CD14-positive monocyte (primary cell): ENCODE measurements around the gene ATF7IP2. TPM values are rescaled to one million over a fixed set of nuclear protein-coding genes. Genes with fewer than 3 reads are reported as not detected.

Source experiments
- DNase-seq, 3 donors: peaks; one replicate each; pipeline ENCODE4 v3.0.0-alpha.2; 2011 to 2022
- H2AFZ ChIP-seq: 2 replicates; pipeline ENCODE4 v1.6.0; 2012; ENCODE audit warnings: mild to moderate bottlenecking, low read depth, low read length, inconsistent platforms; ENCODE audit not compliant: insufficient read depth, poor library complexity, severe bottlenecking
- H3K27ac ChIP-seq, 2 donors: 1 replicate in 1 of 2; 2 replicates in 1 of 2; pipeline ENCODE4 v1.5.1; 2012 to 2013; ENCODE audit warnings: low read length in 2 of 2, control low read depth in 1 of 2, inconsistent platforms in 1 of 2, low read depth in 1 of 2, mild to moderate bottlenecking in 1 of 2
- H3K27me3 ChIP-seq, 2 donors: one replicate each; pipeline versions ENCODE4 v1.6.0 to v1.6.1; 2011 to 2013; ENCODE audit warnings: low read length in 2 of 2; ENCODE audit not compliant: control insufficient read depth in 2 of 2, insufficient read depth in 2 of 2
- H3K36me3 ChIP-seq, 2 donors: replicated peaks in 1 of 2; 1 replicate in 1 of 2; 2 replicates in 1 of 2; pipeline versions ENCODE4 v1.5.1 to v1.6.1; 2012 to 2013; ENCODE audit warnings: low read length in 2 of 2, control low read depth in 1 of 2, inconsistent platforms in 1 of 2, mild to moderate bottlenecking in 1 of 2; ENCODE audit not compliant: insufficient read depth in 2 of 2, control insufficient read depth in 1 of 2
- H3K4me1 ChIP-seq, 2 donors: 1 replicate in 1 of 2; 2 replicates in 1 of 2; pipeline versions ENCODE4 v1.5.1 to v1.6.1; 2012 to 2013; ENCODE audit warnings: low read length in 2 of 2, control low read depth in 1 of 2, inconsistent platforms in 1 of 2, mild to moderate bottlenecking in 1 of 2, moderate library complexity in 1 of 2; ENCODE audit not compliant: insufficient read depth in 2 of 2, control insufficient read depth in 1 of 2
- H3K4me2 ChIP-seq: replicated peaks from 2 replicates; pipeline ENCODE3; 2012; ENCODE audit warnings: low read length, moderate library complexity, mild to moderate bottlenecking; ENCODE audit not compliant: poor library complexity, severe bottlenecking; ENCODE audit errors: extremely low read depth
- H3K4me3 ChIP-seq, 3 experiments: fragments of 200-600 bp in 1 of 3; sonication (generic) in 1 of 3; replicated peaks in 1 of 3; 1 replicate in 2 of 3; 2 replicates in 1 of 3; pipeline ENCODE4 v1.5.1; 2011 to 2013; ENCODE audit warnings: low read length in 3 of 3, mild to moderate bottlenecking in 3 of 3, control low read depth in 2 of 3, low read depth in 2 of 3, inconsistent platforms in 1 of 3, moderate library complexity in 1 of 3
- H3K79me2 ChIP-seq: 2 replicates; pipeline ENCODE4 v1.6.0; 2012; ENCODE audit warnings: mild to moderate bottlenecking, control low read depth, inconsistent platforms, low read length, moderate library complexity; ENCODE audit not compliant: insufficient read depth
- H3K9ac ChIP-seq: 2 replicates; pipeline ENCODE4 v1.6.0; 2017; ENCODE audit warnings: low read length, mild to moderate bottlenecking; ENCODE audit not compliant: insufficient read depth, poor library complexity, severe bottlenecking
- H3K9me3 ChIP-seq, 2 donors: replicated peaks in 1 of 2; 1 replicate in 1 of 2; 2 replicates in 1 of 2; pipeline versions ENCODE4 v1.5.1 to v1.6.1; 2012 to 2013; ENCODE audit warnings: low read length in 2 of 2, control low read depth in 1 of 2; ENCODE audit not compliant: control insufficient read depth in 1 of 2, insufficient read depth in 1 of 2
- H4K20me1 ChIP-seq: 2 replicates; pipeline ENCODE4 v1.6.0; 2012; ENCODE audit warnings: mild to moderate bottlenecking, low read length, control low read depth, moderate library complexity; ENCODE audit not compliant: insufficient read depth
- H3K27ac Mint-ChIP-seq, 7 donors: one replicate each; pipeline ENCODE4 v1.8.0; 2020; ENCODE audit warnings: mild to moderate bottlenecking in 7 of 7, mixed read lengths in 7 of 7, moderate library complexity in 6 of 7, inconsistent platforms in 2 of 7
- H3K27me3 Mint-ChIP-seq, 3 donors: one replicate each; pipeline ENCODE4 v1.8.0; 2021 to 2022; ENCODE audit warnings: low read depth in 3 of 3, mild to moderate bottlenecking in 3 of 3, mixed read lengths in 3 of 3, moderate library complexity in 3 of 3, inconsistent platforms in 1 of 3
- H3K36me3 Mint-ChIP-seq, 2 donors: one replicate each; pipeline ENCODE4 v1.8.0; 2020; ENCODE audit warnings: mixed read lengths in 2 of 2, inconsistent platforms in 1 of 2, mild to moderate bottlenecking in 1 of 2
- H3K4me1 Mint-ChIP-seq: one replicate; pipeline ENCODE4 v1.8.0; 2020; ENCODE audit warnings: mild to moderate bottlenecking, mixed read lengths
- H3K4me3 Mint-ChIP-seq, 2 donors: one replicate each; pipeline ENCODE4 v1.8.0; 2020; ENCODE audit warnings: mild to moderate bottlenecking in 2 of 2, mixed read lengths in 2 of 2, moderate library complexity in 1 of 2
- H3K9me3 Mint-ChIP-seq, 7 donors: one replicate each; pipeline ENCODE4 v1.8.0; 2020 to 2022; ENCODE audit warnings: mixed read lengths in 7 of 7, mild to moderate bottlenecking in 6 of 7, moderate library complexity in 6 of 7, inconsistent platforms in 2 of 7
- CTCF ChIP-seq: fragments of 200-600 bp; IDR thresholded peaks from one replicate; pipeline ENCODE4 v1.8.0; 2022; ENCODE audit warnings: antibody characterized with exemption, mild to moderate bottlenecking
- WGBS: methylation state at CpG from one replicate; pipeline ENCODE4 v1.1.5; 2013; ENCODE audit warnings: missing lambda C conversion rate; ENCODE audit not compliant: insufficient coverage; 5-methylcytosine and 5-hydroxymethylcytosine counted together
- intact Hi-C, 2 donors: fragments of 100-400 bp; cut with micrococcal nuclease; formaldehyde crosslinking; loops; one replicate each; pipeline versions ENCODE4 v1.15.0 to v1.15.1; 2023
- polyA plus RNA-seq, 3 donors: library from polyadenylated mRNA; depleted of rRNA in 1 of 3; unstranded in 2 of 3; stranded (reverse) in 1 of 3; fragments of 300-500 nt in 2 of 3; fragments of >200 nt in 1 of 3; fragmentation: Illumina TruSeq in 2 of 3; gene quantifications; 1 replicate in 2 of 3; 2 replicates in 1 of 3; pipeline ENCODE4 v1.2.3, GENCODE V29; 2012 to 2021

ATF7IP2 gene
- polyA plus RNA-seq, 3 donors: 8.7 to 36.4 (median 11.9) TPM

GRCh38 chr16:10370096-10370726, 15.7 kb upstream of the ATF7IP2 start:
- H3K4me1 ChIP-seq: no peaks in the 10 kb centered on the region
- H2AFZ ChIP-seq: no peak overlapping the region
- Mint-ChIP-seq H3K4me3 (no peak overlapping the region), H3K27ac (no peak overlapping the region), H3K9me3 (peaks cover 3 to 44% (median 20%) of the 10 kb centered on the region in 7 donors), H3K4me1 (no peaks in the 10 kb centered on the region), H3K27me3 (peaks cover 0 to 5% (median 1%) of the 10 kb centered on the region in 3 donors), H3K36me3 (no peaks in the 10 kb centered on the region)
- 86% methylated on average over 1 of the region's 4 CpGs for WGBS
- no peak for TF ChIP-seq CTCF
- no peaks in the 10 kb centered on the region for H3K79me2 ChIP-seq
- no peak for DNase-seq
- intact Hi-C loops: no loop called here
- H3K4me2 ChIP-seq: no peak overlapping the region
- H3K36me3 ChIP-seq: no peaks in the 10 kb centered on the region
- no peaks in the 10 kb centered on the region for H4K20me1 ChIP-seq
- no peak overlapping the region for H3K27ac ChIP-seq
- H3K9me3 ChIP-seq: peaks cover 0 to 14% of the 10 kb centered on the region in 2 donors
- H3K27me3 ChIP-seq: no peaks in the 10 kb centered on the region
- H3K4me3 ChIP-seq: no peak overlapping the region
- no peak overlapping the region for H3K9ac ChIP-seq

GRCh38 chr16:10371592-10371991, 14.3 kb upstream of the ATF7IP2 start:
- H3K9me3 ChIP-seq: peaks cover 0 to 14% of the 10 kb centered on the region in 2 donors
- intact Hi-C loops: no loop called here
- H3K79me2 ChIP-seq: no peaks in the 10 kb centered on the region
- Mint-ChIP-seq H3K9me3 (peaks cover 8 to 44% (median 26%) of the 10 kb centered on the region in 7 donors), H3K4me3 (no peak overlapping the region), H3K36me3 (no peaks in the 10 kb centered on the region), H3K27ac (no peak overlapping the region), H3K4me1 (no peaks in the 10 kb centered on the region), H3K27me3 (peaks cover 0 to 5% (median 1%) of the 10 kb centered on the region in 3 donors)
- no peak for TF ChIP-seq CTCF
- WGBS: no CpG with 5 or more reads among the region's 2 CpGs
- no peaks in the 10 kb centered on the region for H4K20me1 ChIP-seq
- no peaks in the 10 kb centered on the region for H3K4me1 ChIP-seq
- H2AFZ ChIP-seq: no peak overlapping the region
- no peaks in the 10 kb centered on the region for H3K27me3 ChIP-seq
- H3K4me2 ChIP-seq: no peak overlapping the region
- no peak overlapping the region for H3K27ac ChIP-seq
- H3K4me3 ChIP-seq: no peak overlapping the region
- no peak overlapping the region for H3K9ac ChIP-seq
- DNase-seq: no peak
- no peaks in the 10 kb centered on the region for H3K36me3 ChIP-seq
